ENCODE results near the gene PDCD6IP.

Gene PDCD6IP

GRCh38 chr3:33889394-33890039 is 91.1 kb downstream of the PDCD6IP start:
- no peak for DNase-seq (ENCODE audit: low spot score)

GRCh38 chr3:33892655-33893054 is 94.2 kb downstream of the PDCD6IP start:
- no peak for DNase-seq (ENCODE audit: low spot score)

GRCh38 chr3:33895658-33896057 is 97.2 kb downstream of the PDCD6IP start:
- no peak for DNase-seq (ENCODE audit: low spot score)

- DNase-seq (ENCODE audit: low spot score): no peak
Observed at GRCh38 chr3:33897306-33897705, 98.9 kb downstream of the PDCD6IP start.

- no peak for DNase-seq (ENCODE audit: low spot score)
Observed at GRCh38 chr3:33898901-33899300, 100.5 kb downstream of the PDCD6IP start.

GRCh38 chr3:33900440-33900808 is 102.0 kb downstream of the PDCD6IP start:
- no peak for DNase-seq (ENCODE audit: low spot score)

- no peak for DNase-seq (ENCODE audit: low spot score)
Observed at GRCh38 chr3:33900809-33901505, 102.5 kb downstream of the PDCD6IP start.

GRCh38 chr3:33901862-33902563 is 103.6 kb downstream of the PDCD6IP start:
- no peak for DNase-seq (ENCODE audit: low spot score)

GRCh38 chr3:33904730-33905129 is 106.3 kb downstream of the PDCD6IP start:
- DNase-seq (ENCODE audit: low spot score): no peak

- no peak for DNase-seq (ENCODE audit: low spot score)
Observed at GRCh38 chr3:33908250-33908851, 109.9 kb downstream of the PDCD6IP start.

GRCh38 chr3:33909547-33909946 is 111.1 kb downstream of the PDCD6IP start:
- DNase-seq (ENCODE audit: low spot score): no peak

GRCh38 chr3:33910031-33910430 is 111.6 kb downstream of the PDCD6IP start:
- DNase-seq (ENCODE audit: low spot score): no peak

GRCh38 chr3:33911525-33912322 is 113.3 kb downstream of the PDCD6IP start:
- no peak for DNase-seq (ENCODE audit: low spot score)

- DNase-seq (ENCODE audit: low spot score): no peak
Observed at GRCh38 chr3:33914212-33914611, 115.8 kb downstream of the PDCD6IP start.

GRCh38 chr3:33914731-33915379 is 116.4 kb downstream of the PDCD6IP start:
- no peak for DNase-seq (ENCODE audit: low spot score)

GRCh38 chr3:33915796-33916546 is 117.5 kb downstream of the PDCD6IP start:
- DNase-seq (ENCODE audit: low spot score): peak; percentile 31

GRCh38 chr3:33918126-33918756 is 119.8 kb downstream of the PDCD6IP start:
- no peak for DNase-seq (ENCODE audit: low spot score)
